GM23338 (cell line): ENCODE measurements around the gene CLIC5.

Experiments
- CREB1 ChIP-seq: fragments of 250-450 bp; sonication (Bioruptor Pico); IDR thresholded peaks from 2 replicates; pipeline ENCODE4 v1.5.0; 2020; ENCODE audit warnings: low read depth, mild to moderate bottlenecking, moderate library complexity
- CTCF ChIP-seq, 2 experiments: fragments of 200-600 bp in 1 of 2; sonication (generic) in 1 of 2; conservative IDR thresholded peaks; 2 replicates each; pipeline versions ENCODE4 v1.5.1 to v1.6.1; 2016 to 2017; ENCODE audit warnings: antibody characterized with exemption in 2 of 2, low read depth in 2 of 2, mild to moderate bottlenecking in 2 of 2, moderate library complexity in 1 of 2
- ETS1 ChIP-seq: IDR thresholded peaks from 2 replicates; pipeline ENCODE4 v1.6.1; 2016; ENCODE audit warnings: antibody characterized with exemption
- EZH2 ChIP-seq: fragments of 200-600 bp; sonication (generic); IDR thresholded peaks from one replicate; pipeline ENCODE4 v1.8.0; 2017; ENCODE audit warnings: antibody characterized with exemption, mild to moderate bottlenecking, low read depth; ENCODE audit not compliant: unreplicated experiment
- EZH2phosphoT487 ChIP-seq: fragments of 200-600 bp; sonication (generic); IDR thresholded peaks from one replicate; pipeline ENCODE4 v1.8.1; 2018; ENCODE audit warnings: antibody characterized with exemption; ENCODE audit not compliant: unreplicated experiment
- JUNB ChIP-seq: IDR thresholded peaks from one replicate; pipeline ENCODE4 v1.6.1; 2016; ENCODE audit warnings: antibody characterized with exemption; ENCODE audit not compliant: unreplicated experiment
- NANOG ChIP-seq: IDR thresholded peaks from 2 replicates; pipeline ENCODE4 v1.6.1; 2016; ENCODE audit warnings: antibody characterized with exemption, borderline replicate concordance
- POLR2AphosphoS5 ChIP-seq: IDR thresholded peaks from 2 replicates; pipeline ENCODE4 v1.6.1; 2016; ENCODE audit warnings: antibody characterized with exemption, low read depth
- REST ChIP-seq: IDR thresholded peaks from one replicate; pipeline ENCODE4 v1.6.1; 2018; ENCODE audit warnings: antibody characterized with exemption; ENCODE audit not compliant: unreplicated experiment
- STAT1 ChIP-seq: IDR thresholded peaks from one replicate; pipeline ENCODE4 v1.6.1; 2016; ENCODE audit warnings: antibody characterized with exemption; ENCODE audit not compliant: unreplicated experiment
- ZNF331 ChIP-seq: fragments of 250-450 bp; sonication (Bioruptor Pico); IDR thresholded peaks from 2 replicates; pipeline ENCODE4 v1.5.0; 2020; ENCODE audit warnings: low read depth, mild to moderate bottlenecking, moderate library complexity

- TF ChIP-seq CREB1 (CRISPR knock-in tag) (no peak), CTCF (conservative IDR thresholded peaks at IDR 0.05; ENCODE audit: low read depth in 2 of 2) (no peak), ETS1 (no peak), EZH2phosphoT487 (no peak), NANOG (no peak), POLR2AphosphoS5 (no peak), ZNF331 (no peak), STAT1 (no peak), EZH2 (no peak), REST (no peak), JUNB (no peak)
Measured at GRCh38 chr6:45872827-45873365, 142.8 kb downstream of the CLIC5 start.
